HG02852 (cell line): ENCODE data around the gene TMEM259.

Source experiments
- ATAC-seq: cut with Tn5 transposase; IDR thresholded peaks from one replicate; pipeline ENCODE4 v1.9.1; 2021; ENCODE audit warnings: mild to moderate bottlenecking, moderate library complexity; ENCODE audit not compliant: unreplicated experiment

TMEM259 gene

DNA sequence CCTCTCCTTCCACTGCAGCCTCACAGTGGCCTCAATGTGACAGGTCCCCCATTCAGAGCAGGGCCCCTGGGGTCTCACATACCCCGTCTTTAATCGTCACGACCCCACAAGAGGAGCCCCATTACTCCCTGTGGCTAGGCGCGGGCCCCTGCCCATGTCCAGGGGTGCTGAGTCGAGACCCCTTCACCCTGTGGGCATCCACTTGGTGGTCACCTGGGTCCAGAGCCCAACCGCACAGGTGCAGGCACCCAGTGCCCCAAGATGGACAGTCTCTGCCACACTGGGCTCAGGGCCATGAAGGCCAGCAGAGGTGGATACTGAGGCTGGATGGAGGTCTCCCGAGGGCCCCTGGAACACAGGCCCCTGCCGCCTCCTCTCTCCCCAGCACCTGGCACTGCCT lies 3.0 kb downstream of the TMEM259 start:
- no peak for ATAC-seq

DNA sequence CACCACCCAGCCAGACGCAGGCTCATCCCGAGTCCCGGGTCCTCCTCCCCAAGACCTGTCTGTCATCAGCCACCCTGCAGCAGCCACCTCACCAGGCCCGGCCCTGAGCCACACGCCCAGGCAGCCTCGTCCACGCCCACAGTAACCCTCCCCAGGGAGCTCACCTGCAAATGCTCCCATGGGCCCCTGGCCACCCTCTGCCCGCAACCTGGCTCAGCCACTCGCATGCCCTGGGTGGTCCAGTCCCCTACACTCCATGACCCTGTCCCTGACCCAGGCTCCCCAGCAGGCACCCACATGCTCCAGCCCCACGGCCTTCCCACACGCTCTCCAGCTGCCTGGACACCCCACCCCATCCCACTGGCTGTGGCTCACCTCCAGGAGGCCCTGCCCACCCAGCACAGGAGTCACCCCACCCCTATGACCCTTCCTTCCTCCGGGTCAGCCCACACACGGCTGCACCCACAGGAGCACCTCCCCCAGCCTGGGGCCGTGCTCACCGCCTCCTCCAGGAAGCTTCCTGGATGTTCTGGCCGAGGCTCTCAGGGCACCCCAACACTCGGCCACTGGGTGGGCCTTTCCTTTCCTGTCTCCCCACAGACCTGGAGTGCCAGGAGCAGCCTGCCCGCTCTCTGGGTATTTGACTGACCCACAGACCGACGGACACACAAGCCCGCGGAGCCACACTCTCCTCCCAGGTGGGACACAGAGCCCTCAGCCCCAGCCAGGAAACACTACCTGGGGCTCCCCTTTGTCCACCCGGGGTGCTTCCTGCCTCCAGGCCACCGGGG lies 3.6 kb downstream of the TMEM259 start:
- ATAC-seq = no peak

DNA sequence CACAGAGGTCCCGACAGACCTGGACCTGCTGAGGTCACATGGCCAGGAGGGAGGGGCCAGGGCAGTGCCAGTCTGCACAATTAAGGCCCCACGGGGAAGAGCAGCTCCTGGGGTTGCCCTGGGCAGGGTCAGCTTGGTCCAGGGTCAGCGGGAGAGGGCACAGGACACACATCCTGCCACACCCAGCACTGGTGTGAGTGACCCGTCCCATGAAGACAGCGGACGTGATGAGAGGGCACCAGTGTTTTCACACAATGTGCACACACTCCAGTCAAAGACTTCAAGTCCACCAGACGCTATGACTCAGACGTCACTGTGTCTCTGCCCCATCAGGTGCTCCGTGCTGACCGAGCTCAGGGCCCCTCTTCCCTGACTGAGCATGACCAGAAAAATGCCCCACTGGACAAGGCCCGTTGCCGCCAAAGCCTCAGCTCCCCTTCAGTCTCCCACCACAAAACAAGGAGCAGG lies 4.2 kb downstream of the TMEM259 start:
- ATAC-seq = no peak

DNA sequence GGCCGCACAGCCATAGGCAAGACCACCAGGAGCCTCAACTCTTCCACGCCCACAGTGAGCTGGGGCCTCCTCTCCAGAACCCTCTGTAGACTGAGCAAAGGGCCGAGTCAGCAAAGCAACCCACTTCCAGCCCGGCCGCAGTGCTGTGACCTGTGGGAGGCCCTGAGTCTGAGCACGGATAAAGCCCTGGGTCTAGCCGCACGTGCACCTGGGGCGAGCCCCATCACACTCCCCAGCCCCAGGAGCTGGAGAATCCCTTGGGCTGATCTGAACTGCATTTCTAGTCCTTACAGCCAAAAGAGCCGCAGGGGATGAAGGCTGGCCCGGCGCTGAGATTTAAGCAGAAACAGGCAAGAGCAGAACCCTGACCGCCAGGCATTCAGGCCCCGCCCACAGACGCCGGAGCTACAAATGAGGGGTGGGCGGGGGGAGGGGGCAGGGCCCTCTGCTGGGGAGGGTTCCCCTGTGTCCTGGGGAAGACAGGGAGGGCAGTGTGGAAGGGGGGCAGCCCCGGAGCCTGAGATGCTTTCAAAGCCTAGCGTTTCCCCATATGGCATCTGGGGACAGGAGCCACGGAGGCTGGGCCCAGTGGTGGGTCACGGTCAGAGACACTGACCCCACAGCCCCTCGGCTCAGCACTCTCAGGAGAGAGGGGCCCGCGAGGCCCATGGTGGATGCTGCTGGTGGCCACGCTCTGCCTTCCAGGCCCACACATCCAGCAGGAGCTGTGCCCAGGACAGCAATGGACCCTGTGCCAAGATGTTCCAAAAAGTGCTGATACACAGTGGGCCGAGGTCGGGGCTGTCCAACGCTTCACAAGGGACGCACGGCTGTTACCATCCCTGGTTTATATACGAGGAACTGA lies 4.9 kb downstream of the TMEM259 start:
- no peak for ATAC-seq

DNA sequence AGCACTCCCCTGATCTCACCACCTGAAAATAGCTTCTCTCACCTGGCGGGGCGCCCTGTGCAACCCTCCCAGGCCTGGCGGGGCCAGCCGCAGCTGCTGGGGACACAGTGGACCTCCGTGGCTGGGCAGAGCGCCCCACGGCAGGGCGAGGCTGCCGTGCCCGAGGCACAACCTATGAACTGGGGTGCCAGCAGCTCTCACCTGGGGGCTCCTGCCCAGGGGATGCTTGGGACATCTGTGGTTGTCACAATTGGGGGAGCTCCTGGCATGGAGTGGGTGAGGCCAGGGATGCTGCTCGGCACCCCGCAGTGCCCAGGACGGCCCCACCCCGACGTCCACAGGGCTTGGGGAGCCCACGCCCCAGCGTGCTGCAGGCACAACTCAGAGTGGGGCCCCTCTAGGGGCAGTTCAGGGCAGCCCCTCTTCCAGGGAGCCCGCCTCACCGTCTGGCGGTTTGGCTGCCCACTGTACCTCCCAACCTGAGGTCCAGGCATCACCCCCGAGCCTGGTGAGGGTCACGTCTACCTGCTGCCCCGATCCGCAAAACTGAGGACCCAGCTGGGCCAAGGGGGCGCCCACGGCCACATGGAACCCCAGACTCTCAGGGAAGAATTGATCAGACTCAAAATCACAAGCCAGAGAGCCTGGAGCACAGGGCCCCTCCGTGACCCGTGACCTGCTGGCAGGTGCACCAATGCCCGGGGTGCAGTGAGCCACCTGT lies 5.7 kb downstream of the TMEM259 start:
- ATAC-seq = no peak

DNA sequence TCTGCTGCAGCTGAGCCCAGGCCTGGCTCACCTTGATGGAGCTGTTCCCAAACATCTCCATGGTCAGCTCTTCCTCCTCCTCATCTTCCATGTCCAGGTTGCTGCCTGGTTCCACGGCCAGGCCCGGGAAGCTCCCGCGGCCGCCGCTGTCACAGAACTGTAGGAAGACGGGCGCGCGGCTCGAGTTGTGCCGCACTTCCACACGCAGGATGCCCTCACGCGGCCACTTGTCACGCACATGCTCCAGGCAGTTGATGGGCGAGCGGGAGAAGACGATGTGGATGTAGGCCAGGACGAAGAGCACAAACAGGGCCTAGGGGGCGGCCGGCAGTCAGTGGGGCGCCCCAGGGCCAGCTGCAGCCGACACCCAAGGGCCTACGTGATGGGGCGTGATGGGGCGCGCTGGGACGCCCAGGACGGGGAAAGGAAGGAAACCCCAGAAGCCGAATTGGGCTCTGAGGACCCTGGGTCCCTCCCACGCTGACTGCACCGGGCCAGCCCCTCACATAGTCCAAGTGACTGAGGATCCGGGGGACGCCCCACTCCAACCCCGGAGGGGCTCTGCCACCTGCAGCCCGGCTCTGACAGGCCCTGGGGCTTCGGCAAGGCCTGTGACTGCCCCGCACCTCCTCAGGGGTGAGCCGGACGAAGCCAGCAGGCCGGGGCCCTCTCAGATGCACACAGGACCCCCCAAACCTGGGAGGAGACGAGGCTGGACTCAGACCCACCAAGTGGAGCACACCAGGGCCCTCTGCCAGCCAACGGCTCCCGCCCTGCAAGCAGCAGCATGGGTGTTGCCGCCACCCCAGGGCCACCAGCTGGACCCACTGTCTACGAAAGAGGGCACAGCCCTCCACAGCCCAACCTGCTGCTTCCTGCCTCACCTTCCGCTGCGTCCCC lies 6.5 kb downstream of the TMEM259 start:
- ATAC-seq = no peak

DNA sequence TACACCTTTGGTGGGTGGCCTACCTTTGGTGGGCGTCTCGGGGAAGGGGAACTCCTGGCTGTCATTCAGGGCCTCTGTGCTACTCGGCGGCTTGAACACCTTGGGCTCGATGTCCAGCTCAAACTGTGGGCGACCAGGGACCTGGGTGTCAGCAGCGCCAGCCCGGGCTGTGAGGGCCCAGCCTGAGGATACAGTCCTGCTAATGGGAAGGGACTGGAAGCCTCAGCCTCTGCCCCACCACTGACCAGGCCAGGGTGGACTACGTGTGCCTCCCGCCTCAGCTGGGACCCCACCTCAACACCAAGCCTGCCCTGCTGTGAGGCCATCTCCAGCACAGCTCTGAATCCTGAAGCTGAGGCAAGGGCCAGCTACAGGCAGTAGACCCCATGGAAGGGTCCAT lies 7.7 kb downstream of the TMEM259 start:
- no peak for ATAC-seq

DNA sequence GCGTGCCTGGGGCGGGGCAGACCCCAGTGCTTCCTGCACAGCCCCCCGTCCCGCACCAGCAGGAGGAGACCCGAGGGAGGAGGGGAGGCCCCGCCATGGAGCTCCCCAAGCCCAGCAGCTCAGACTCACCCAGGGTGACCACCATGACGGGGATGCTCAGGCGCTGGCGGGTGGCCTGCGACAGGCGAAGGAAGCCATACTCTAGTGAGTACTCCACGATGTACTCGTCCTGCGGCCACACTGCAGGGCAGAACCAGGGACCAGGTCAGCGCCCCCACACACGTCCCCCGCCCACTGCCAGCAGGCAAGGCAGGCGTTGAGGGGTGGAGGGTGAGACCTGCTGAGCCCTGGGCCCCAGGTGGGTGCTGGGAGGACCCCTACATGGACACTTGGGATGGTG lies 8.6 kb downstream of the TMEM259 start:
- ATAC-seq = no peak

DNA sequence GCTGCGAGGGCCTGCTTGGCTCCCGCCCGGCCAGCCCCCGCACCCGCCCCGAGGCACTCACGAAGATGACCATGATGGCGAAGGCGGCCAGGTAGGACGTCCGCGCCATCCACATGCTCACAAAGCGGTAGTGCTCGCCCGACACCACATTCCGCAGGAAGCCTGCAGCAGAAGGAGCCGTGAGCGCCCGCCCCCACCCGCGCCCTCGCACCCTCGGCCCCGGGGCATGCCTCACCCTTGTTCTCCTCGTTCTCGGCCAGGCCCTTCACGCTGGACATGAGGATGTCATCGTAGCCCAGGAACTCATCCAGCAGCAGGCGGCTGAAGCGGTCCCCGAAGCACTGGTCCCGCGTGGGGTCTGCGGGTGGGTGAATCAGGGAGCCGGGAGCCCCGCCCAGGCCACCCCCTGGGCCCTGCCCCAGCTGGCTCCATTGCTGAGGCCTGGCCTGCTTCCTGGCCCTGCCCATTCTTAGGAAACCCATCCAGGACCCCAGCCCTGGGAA lies 9.0 kb downstream of the TMEM259 start:
- no peak for ATAC-seq

DNA sequence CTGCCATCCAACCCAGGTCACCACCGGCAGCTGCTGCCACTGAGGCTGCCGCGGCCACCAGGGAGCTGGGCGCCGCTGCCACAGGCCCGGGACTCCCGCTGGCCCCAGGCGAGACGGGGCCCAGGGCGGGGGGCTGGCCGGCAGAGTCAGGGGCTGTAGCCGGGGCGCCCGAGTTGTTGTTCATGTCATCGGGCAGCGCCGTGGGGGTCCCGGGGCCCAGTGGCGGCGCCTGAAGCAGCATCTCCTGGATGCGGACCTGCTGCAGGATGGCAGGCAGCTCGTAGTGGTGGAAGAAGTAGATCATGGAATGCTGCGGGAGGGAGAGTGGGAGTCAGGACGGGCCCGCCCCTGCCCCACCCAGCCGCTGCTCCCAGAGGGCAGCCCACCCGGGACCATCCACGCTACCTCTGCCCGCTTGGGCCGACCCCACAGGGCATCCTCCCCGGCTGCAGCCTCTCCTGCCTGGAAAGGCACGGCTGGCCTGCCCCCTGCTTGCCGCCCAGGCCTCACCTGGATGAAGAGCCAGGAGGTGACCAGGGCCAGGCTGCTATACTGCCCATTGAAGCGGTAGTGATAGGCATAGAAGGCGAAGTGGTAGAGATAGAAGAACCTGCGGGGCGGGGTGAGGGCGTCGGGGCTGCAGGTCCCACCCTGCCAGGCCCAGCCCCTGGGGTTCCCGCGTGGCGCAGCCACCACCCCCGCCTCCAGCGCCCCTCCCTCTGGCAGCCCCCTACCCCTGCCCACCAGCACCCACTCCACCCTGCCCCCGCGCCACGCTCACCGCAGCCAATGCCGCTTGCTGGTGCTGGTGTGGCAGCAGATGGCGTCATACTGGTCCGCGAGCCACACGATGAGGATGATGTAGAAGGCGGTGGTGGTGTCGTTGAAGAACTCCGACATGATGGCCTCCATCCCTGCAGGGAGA lies 10.1 kb downstream of the TMEM259 start:
- ATAC-seq = no peak

DNA sequence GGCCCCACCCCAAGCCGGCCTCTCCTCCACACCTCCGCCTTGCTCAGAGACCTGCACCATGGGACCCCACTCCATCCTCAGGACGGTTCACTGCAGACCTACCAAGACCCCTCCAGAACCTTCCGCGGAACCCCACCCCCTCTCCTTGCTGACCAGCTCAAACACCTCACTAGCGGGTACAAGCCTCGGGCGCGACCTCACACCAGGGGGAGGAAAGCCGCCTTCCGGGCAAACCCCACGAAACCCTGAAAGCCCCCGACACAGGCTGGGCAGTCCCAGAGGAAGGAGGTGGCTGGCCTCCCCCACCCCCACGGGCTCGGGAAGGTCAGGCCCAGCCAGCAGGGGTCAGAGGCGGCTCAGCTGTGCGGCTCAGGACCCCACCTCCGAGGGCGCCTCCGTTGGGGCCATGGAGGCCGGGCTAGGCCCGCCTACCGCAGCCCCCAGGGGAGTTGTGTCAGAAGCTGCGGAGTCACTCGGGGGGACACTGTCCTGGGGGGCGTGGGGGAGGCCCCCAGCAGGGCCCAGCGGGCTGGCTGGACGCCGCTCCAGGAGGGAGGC lies 10.9 kb downstream of the TMEM259 start:
- ATAC-seq = no peak

DNA sequence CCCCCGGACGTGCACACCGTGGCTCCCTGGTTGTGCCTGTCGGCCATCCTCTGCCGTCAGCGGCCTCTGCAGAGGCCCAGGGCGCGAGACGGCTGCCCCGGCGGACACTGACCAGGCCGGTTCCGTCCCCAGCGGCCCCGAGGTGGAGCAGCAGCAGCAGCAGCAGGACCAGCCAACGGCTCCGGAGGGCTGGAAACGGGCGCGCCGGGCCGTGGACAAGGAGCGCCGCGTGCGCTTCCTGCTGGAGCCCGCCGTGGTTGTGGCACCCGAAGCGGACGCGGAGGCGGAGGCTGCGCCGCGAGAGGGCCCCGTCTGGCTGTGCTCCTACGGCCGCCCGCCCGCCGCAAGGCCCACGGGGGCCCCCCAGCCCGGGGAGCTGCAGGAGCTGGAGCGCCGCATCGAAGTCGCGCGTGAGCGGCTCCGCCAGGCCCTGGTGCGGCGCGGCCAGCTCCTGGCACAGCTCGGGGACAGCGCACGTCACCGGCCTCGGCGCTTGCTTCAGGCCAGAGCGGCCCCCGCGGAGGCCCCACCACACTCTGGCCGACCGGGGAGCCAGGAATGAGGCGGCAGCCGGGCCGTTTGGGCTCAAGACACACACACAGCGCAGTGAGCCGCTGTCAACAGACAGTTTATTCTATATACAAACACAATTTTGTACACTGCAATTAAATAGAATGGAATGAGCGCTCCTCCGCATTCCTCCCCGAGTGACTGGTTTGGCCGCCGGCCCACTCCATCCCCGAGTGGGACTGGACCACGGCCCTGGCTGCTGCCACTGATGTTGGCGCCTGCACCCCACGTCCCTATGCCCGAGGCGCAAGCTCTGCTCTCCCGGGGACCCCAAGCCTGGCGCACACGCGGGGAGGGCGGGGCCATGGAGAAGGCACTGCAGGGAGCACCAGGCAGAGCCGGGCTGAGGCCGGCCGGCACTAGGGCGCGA lies 11.6 kb downstream of the TMEM259 start:
- ATAC-seq = no peak

DNA sequence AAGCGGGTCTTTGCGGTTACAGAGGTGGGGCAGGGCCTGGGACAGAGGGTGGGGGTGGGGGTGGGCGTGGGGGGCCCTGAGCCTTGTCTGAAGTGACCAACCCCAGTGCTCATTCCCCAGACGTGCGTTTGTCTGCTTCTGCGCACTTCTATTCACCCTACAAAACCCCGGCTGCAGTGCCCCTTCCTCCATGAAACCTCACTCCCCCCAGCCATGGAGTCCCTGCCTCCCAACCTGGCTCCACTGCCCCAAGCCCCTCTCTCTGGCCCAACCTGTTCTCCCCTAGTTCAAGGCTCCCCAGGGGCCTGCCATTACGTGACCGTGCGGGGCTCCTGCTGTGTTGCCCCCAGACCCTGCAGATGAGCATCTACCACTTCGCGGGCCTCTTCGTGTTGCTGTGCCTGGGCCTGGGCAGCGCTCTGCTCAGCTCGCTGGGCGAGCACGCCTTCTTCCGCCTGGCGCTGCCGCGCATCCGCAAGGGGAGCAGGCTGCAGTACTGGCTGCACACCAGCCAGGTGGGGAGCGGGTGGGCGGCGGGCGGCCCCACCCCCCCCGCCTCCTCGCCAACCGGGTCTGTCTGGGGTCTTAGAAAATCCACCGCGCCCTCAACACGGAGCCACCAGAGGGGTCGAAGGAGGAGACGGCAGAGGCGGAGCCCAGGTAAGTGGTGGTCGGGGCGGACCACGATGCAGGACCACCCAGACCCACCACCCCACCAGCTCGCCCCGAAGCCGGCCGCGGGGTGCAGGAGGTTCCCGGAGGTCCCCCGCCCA lies 12.5 kb downstream of the TMEM259 start:
- no peak for ATAC-seq

DNA sequence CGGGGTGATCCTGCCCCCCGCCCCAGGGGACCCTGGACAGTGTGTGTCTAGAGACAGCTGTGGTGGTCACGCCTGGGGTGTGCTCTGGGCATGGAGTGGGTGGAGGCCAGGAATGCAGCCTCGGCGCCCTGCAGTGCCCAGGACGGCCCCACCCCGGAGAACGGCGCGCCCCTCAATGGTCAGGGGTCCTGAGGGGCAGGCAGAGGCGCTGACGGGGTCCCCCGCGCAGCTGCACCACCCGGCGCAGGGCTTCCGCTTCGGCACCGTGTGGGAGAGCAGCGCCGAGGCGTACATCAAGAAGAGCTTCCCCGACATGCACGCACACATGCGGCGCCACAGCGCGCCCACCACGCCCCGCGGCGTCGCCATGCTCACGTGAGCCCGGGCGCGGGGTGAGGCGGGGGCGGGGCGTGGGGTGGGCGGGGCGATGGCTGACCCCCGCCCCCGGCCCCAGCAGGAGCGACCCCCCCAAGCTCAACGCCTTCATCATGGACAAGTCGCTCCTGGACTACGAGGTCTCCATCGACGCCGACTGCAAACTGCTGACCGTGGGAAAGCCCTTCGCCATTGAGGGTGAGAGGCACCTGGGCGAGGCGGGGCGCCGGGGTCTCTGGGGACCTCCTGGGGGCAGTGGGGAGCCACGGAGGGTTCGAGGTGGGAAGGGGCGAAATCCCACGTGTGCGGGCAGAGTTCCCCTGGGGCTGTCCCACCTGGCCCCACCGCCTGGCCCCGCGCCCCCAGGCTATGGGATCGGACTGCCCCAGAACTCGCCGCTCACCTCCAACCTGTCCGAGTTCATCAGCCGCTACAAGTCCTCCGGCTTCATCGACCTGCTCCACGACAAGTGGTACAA lies 13.3 kb downstream of the TMEM259 start:
- no peak for ATAC-seq

DNA sequence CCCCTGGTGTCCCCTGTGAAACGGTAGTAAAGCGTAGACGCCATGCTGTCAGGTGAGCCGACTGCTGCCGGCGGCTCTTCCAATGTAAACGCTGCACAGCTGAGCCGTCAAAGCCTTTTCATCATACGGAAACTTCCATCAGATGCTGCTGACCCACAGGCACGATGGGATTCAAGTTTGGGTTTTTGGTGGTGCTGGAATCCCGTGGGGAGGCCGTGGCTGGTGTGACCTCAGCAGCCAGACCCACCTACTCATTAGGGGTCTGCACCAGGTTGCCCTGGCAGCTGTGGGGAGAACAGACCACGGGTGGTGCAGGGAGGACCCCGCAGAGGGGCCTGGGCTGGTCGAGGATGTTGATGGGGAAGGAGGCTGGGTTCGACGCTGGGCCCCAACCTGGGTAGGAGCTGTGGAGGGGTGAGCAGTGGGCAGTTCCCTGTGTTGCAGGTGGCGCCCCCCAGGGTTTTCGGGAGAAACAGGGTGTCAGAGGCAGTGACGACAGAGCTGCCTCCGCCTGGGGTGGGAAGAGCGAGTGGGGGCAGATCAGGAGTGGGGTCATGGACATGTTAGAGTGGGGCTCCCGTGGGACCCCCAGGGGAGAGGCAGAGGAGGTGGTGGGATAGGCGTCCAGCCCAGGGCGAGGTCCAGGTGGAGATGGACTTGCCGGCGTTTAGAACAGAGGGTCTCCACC lies 14.1 kb downstream of the TMEM259 start:
- ATAC-seq = no peak
